ENCODE results near the gene RAB36. TPM values are rescaled to one million over a fixed set of nuclear protein-coding genes. Genes with fewer than 3 reads are reported as not detected.

The RAB36 gene
- polyA plus RNA-seq, 2 of the 4 experiments (the other 2 are of a cell fraction): 2.5 to 4.0 TPM

DNA sequence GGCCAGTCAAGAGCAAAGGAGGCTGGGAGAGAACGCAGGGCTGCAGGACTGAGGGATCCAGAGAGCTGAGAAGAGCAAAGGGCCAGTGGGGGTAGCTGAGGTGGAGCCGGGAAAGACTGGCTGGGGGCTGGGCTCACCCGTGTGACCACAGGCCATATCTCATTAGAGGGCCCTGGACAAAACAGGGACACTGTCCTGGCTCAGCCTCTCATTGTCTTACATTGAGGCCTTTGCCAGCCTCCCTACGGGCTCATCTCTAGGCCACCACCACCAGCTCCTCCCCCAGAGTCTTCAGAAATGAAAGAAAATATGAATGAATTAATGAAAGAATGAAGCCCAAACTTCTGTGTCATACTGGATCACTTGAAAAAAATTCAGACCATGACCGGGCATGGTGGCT lies 9.2 kb downstream of the RAB36 start (continued):
- TF ChIP-seq KDM5A (IDR thresholded peaks at IDR 0.05) (no peak), RFX5 (IDR thresholded peaks at IDR 0.05) (no peak), PHF8 (IDR thresholded peaks at IDR 0.05; ENCODE audit: borderline replicate concordance, low read depth) (no peak), JUNB (IDR thresholded peaks at IDR 0.05) (no peak), CBX2 (IDR thresholded peaks at IDR 0.05; ENCODE audit: borderline replicate concordance, low read depth) (no peak), PBX3 (IDR thresholded peaks at IDR 0.05) (no peak), SMC3 (IDR thresholded peaks at IDR 0.05) (no peak), ZNF302 (CRISPR knock-in tag; IDR thresholded peaks at IDR 0.05) (no peak), NFE2L2 (conservative IDR thresholded peaks at IDR 0.05; ENCODE audit: low read length) (no peak), EP300 (IDR thresholded peaks at IDR 0.05) (no peak)
- TF ChIP-seq, protein P1, sequence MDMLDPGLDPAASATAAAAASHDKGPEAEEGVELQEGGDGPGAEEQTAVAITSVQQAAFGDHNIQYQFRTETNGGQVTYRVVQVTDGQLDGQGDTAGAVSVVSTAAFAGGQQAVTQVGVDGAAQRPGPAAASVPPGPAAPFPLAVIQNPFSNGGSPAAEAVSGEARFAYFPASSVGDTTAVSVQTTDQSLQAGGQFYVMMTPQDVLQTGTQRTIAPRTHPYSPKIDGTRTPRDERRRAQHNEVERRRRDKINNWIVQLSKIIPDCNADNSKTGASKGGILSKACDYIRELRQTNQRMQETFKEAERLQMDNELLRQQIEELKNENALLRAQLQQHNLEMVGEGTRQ (IDR thresholded peaks at IDR 0.05): no peak

DNA sequence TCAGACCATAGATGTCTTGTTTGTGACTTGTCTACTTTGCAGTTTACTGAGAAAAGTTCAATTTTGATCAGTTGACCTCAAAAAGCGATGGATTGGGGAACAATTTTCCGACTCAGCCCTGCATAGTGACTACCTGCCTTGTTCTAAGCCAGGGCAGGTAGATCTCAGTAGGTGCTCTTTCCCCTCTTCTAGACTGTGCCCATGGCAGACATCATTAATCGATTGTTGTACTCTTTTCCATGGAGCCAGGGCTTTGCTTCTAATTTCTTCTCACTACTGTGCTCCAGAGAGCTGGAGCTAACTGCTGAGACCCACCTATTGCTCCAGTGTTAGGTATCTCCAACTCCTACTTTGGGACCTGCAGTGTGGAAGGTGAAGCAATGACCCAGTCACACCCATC lies 9.9 kb downstream of the RAB36 start:
- Histone ChIP-seq H3K9me3 (no peaks in the 10 kb centered on the region), H3K4me1 (no peaks in the 10 kb centered on the region), H3K4me2 (no peak overlapping the region), H3K27ac (no peak overlapping the region), H3K4me3 (no peak overlapping the region)
- ChIA-PET CTCF (interaction anchor here (1.3 kb wide), 1 partner anchor 23 kb away, joined by 8 read pairs; no protein-coding TSS in a partner anchor), POLR2A (no interaction called here)
- DNase-seq (ENCODE audit: low read depth in 1 of 2, low spot score in 1 of 2): no peak
- TF ChIP-seq TP53 (CRISPR knock-in tag; IDR thresholded peaks at IDR 0.05): no peak
- no peak for TF ChIP-seq MAZ (IDR thresholded peaks at IDR 0.05; ENCODE audit: borderline replicate concordance, low read depth, low read length)
- TF ChIP-seq CHD2 (IDR thresholded peaks at IDR 0.05; ENCODE audit: low read length, partially characterized antibody): no peak
- TF ChIP-seq TFCP2L1 (CRISPR knock-in tag; IDR thresholded peaks at IDR 0.05): no peak
- no peak for TF ChIP-seq GATA3 (IDR thresholded peaks at IDR 0.05; ENCODE audit: borderline replicate concordance)
- no peak for TF ChIP-seq RAD21 (conservative IDR thresholded peaks at IDR 0.05 in 1 of 2, IDR thresholded peaks at IDR 0.05 in 1 of 2)
- TF ChIP-seq, protein P2, sequence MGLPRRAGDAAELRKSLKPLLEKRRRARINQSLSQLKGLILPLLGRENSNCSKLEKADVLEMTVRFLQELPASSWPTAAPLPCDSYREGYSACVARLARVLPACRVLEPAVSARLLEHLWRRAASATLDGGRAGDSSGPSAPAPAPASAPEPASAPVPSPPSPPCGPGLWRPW (IDR thresholded peaks at IDR 0.05): no peak
- no peak for TF ChIP-seq RNF2 (IDR thresholded peaks at IDR 0.05; ENCODE audit: borderline replicate concordance, low read depth)
- TF ChIP-seq PBX3 (IDR thresholded peaks at IDR 0.05): no peak
- FAIRE-seq: no peak
- 94% methylated on average over 3 of the region's 3 CpGs for WGBS (ENCODE audit: missing lambda C conversion rate)
- ATAC-seq: no peak

DNA sequence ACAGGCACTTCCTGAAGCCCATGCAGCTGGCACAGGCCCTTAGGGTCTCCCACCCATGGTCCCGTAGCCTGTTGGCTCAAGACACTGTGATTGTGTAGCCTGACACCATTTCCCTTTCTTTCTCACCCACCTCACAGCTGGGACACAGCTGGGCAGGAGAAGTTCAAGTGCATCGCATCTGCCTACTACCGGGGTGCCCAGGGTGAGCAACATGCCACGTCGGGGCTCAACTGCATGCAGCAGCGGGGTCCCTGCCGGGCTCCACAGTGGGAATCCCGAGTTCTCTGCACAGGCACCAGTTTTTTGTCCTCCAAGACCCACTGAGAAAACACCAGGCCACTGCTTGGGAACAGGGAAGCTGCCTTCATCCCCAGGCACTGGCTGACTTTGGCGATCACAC lies 10.6 kb downstream of the RAB36 start:
- TF ChIP-seq RNF2 (IDR thresholded peaks at IDR 0.05; ENCODE audit: borderline replicate concordance, low read depth) (no peak), JUNB (IDR thresholded peaks at IDR 0.05) (no peak), ZNF302 (CRISPR knock-in tag; IDR thresholded peaks at IDR 0.05) (no peak)
- Histone ChIP-seq H3K4me1 (no peaks in the 10 kb centered on the region), H3K4me2 (no peak overlapping the region), H3K27ac (no peak overlapping the region), H3K9me3 (no peaks in the 10 kb centered on the region), H3K4me3 (no peak overlapping the region)
- ChIA-PET POLR2A (no interaction called here), CTCF (interaction anchor here (0.6 to 1.5 kb wide), 4 partner anchors 9 to 126 kb away, joined by 3 to 6 read pairs (median 4); no protein-coding TSS in a partner anchor)
- DNase-seq (ENCODE audit: low read depth in 1 of 2, low spot score in 1 of 2): no peak
- no peak for ATAC-seq
- WGBS (ENCODE audit: missing lambda C conversion rate): 96% methylated on average over 3 of the region's 9 CpGs
- FAIRE-seq: no peak
